Lower lobe of right lung (tissue), 2 donors: ENCODE data around the gene AGAP9. TPM values are rescaled to one million over a fixed set of nuclear protein-coding genes. Genes with fewer than 3 reads are reported as not detected.
"Not testable (repeated sequence)": the region's sequence is repeated elsewhere in the genome, so short reads cannot be mapped to it uniquely, and the experiment has no call there.

Source experiments
- ATAC-seq, 2 donors: fragments of 200-7000 bp; cut with Tn5 transposase; one replicate each; pipeline ENCODE4 v1.9.1; 2020 to 2022; ENCODE audit warnings: mild to moderate bottlenecking in 2 of 2, moderate library complexity in 2 of 2
- DNase-seq: peaks from one replicate; pipeline ENCODE4 v3.0.0-alpha.2; 2020
- H3K27ac ChIP-seq: fragments of 200-600 bp; one replicate; pipeline ENCODE4 v1.8.0; 2022
- H3K27me3 ChIP-seq: fragments of 200-600 bp; one replicate; pipeline ENCODE4 v1.8.0; 2022; ENCODE audit warnings: low read depth
- H3K36me3 ChIP-seq: fragments of 200-600 bp; one replicate; pipeline ENCODE4 v1.8.0; 2022; ENCODE audit warnings: mild to moderate bottlenecking
- H3K4me1 ChIP-seq: fragments of 200-600 bp; one replicate; pipeline ENCODE4 v1.8.0; 2022
- H3K4me3 ChIP-seq: fragments of 200-600 bp; one replicate; pipeline ENCODE4 v1.8.0; 2022; ENCODE audit warnings: mild to moderate bottlenecking
- H3K9me3 ChIP-seq: fragments of 200-600 bp; one replicate; pipeline ENCODE4 v1.8.0; 2022
- CTCF ChIP-seq: fragments of 200-600 bp; IDR thresholded peaks from one replicate; pipeline ENCODE4 v1.8.0; 2022; ENCODE audit warnings: antibody characterized with exemption, mild to moderate bottlenecking
- intact Hi-C: fragments of 100-400 bp; cut with DNase I; formaldehyde crosslinking; loops from one replicate; pipeline ENCODE4 v1.11.0; 2022
- total RNA-seq: library from RNA; stranded (reverse); fragmentation: NEBNext Ultra II Directional; extraction: Animal tissue kit (Norgen Biotek cat#: 25700); gene quantifications from one replicate; pipeline ENCODE4 v1.2.1, GENCODE V29; 2021
- donor health status: DM: no; HTN: yes; CAD: no; lungs with severe emphysema.

Gene AGAP9
- total RNA-seq, 1 donor from 2014 or later, result 5.1 TPM

- H3K27ac ChIP-seq, H3K27me3 ChIP-seq, H3K36me3 ChIP-seq, intact Hi-C loops, H3K9me3 ChIP-seq, H3K4me1 ChIP-seq: not testable (repeated sequence)
- peak; percentile 67 for DNase-seq
- ATAC-seq, result peak; percentile 89 to 91
- TF ChIP-seq CTCF, result peak; percentile 15
- H3K4me3 ChIP-seq, result peak overlapping the region; percentile 11
These were observed 62.2 kb downstream of the AGAP9 start for GRCh38 chr10:47461261-47461687.

- H3K27ac ChIP-seq, result no peak overlapping the region
- H3K9me3 ChIP-seq, result no peaks in the 10 kb centered on the region
- no peak for TF ChIP-seq CTCF
- DNase-seq (no peak), ATAC-seq (no peak)
- no peak overlapping the region for H3K4me3 ChIP-seq
- no peaks in the 10 kb centered on the region for H3K27me3 ChIP-seq
- H3K4me1 ChIP-seq, result no peaks in the 10 kb centered on the region
- intact Hi-C loops, result no loop called here
- no peaks in the 10 kb centered on the region for H3K36me3 ChIP-seq
These were observed 64.8 kb downstream of the AGAP9 start for GRCh38 chr10:47458466-47459154.

- intact Hi-C loops, result no loop called here
- ATAC-seq (no peak), DNase-seq (no peak)
- no peaks in the 10 kb centered on the region for H3K9me3 ChIP-seq
- no peak for TF ChIP-seq CTCF
- H3K4me1 ChIP-seq, result no peaks in the 10 kb centered on the region
- H3K36me3 ChIP-seq, result no peaks in the 10 kb centered on the region
- peaks cover 1% of the 10 kb centered on the region for H3K27me3 ChIP-seq
- H3K4me3 ChIP-seq, result no peak overlapping the region
- H3K27ac ChIP-seq, result no peak overlapping the region
These were observed 65.6 kb downstream of the AGAP9 start for GRCh38 chr10:47457826-47458225.

- no peak for TF ChIP-seq CTCF
- Histone ChIP-seq H3K4me1 (no peaks in the 10 kb centered on the region), H3K9me3 (no peaks in the 10 kb centered on the region), H3K27ac (no peak overlapping the region), H3K36me3 (no peaks in the 10 kb centered on the region), H3K27me3 (peaks cover 4% of the 10 kb centered on the region), H3K4me3 (no peak overlapping the region)
- DNase-seq (peak; percentile 24), ATAC-seq (no peak)
- intact Hi-C loops, result no loop called here
These were observed 66.0 kb downstream of the AGAP9 start for GRCh38 chr10:47457528-47457820.

GRCh38 chr10:47456794-47457527 is 66.5 kb downstream of the AGAP9 start:
- Histone ChIP-seq H3K9me3 (no peaks in the 10 kb centered on the region), H3K4me3 (no peak overlapping the region), H3K27me3 (peaks cover 4% of the 10 kb centered on the region), H3K36me3 (no peaks in the 10 kb centered on the region), H3K27ac (no peak overlapping the region), H3K4me1 (no peaks in the 10 kb centered on the region)
- TF ChIP-seq CTCF, result no peak
- DNase-seq (peak; percentile 23), ATAC-seq (no peak)
- intact Hi-C loops, result no loop called here
